ENCODE measurements around the gene SMAD6.

Gene SMAD6

DNA sequence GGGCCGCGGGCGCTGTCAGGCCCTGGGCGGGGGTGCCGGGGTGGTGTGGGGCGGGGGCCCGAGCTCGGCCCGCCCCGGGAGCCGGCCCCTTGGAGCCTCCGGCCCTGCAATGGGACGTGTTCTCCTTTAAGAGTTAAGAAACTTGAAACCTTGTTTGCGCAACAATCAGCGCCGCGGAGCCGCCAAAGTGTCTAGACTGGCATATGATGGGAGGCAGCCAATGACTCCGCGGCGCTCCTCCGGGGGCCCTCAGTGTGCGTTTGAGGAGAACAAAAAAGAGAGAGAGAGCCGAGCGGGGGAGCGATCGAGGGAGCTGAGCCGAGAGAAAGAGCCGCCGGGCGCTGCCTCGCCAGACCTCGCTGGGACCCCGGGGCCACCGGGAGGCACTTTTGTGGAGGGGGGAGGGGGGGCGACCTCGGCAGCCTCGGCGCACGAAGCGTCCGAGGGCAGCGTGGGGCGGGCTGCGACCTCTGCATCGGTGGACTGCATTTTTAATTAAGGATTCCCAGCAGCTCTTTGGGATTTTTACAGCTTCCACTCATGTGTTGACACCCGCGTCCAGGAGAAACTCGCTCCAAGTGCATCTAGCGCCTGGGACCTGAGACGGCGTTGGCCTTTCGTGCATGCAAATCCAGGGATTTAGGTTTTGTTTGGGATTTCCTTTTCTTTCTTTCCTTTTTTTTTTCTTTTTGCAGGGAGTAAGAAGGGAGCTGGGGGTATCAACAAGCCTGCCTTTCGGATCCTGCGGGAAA, at the start of gene SMAD6:
SMAD6 (plus strand) TSS at position 202 of the 752 bp plus-strand sequence. CDS start 1,023 bp downstream, outside the sequence.
- peak; percentile 87 for DNase-seq (ENCODE audit: low spot score)

GRCh38 chr15:66652806-66653205, 49.2 kb upstream of the SMAD6 start:
- no peak for DNase-seq (ENCODE audit: low spot score)

GRCh38 chr15:66653398-66653797, 48.6 kb upstream of the SMAD6 start:
- DNase-seq (ENCODE audit: low spot score), result no peak

- no peak for DNase-seq (ENCODE audit: low spot score)
Observed at GRCh38 chr15:66653852-66654251, 48.2 kb upstream of the SMAD6 start.

GRCh38 chr15:66654361-66654738, 47.7 kb upstream of the SMAD6 start:
- no peak for DNase-seq (ENCODE audit: low spot score)

DNA sequence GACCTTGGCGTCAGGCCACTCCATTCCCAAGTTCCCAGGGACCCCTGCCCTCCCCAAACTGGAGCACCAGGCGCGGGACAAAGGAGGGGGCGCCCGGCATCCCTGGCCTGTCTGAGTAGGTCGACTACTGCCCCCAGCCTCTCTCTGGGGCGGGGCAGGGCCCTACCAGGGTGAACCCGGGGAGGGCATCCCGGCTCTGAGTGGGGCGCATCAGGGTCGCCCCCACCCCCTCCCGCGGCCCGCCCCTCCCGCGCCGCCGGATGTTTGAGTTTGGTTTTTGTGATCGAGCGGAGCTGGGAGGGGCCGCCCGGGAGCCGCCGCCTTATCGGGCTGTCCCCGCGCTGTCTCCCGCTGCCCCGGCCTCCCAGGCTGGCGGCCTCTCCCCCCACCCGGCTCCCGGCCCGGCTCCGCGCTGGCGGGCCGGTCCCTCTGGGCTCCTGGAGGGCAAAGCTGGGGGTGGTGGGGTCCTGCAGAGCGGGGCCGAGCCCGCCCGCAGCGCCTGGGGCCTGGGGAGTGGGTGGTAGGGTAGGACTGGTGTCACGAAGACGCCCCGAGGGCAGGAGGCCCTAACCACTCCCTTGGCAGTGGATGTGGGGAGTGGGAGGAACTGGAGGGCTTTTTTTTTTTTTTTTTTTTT, 47.2 kb upstream of the SMAD6 start:
- peak; percentile 80 for DNase-seq (ENCODE audit: low spot score)

DNA sequence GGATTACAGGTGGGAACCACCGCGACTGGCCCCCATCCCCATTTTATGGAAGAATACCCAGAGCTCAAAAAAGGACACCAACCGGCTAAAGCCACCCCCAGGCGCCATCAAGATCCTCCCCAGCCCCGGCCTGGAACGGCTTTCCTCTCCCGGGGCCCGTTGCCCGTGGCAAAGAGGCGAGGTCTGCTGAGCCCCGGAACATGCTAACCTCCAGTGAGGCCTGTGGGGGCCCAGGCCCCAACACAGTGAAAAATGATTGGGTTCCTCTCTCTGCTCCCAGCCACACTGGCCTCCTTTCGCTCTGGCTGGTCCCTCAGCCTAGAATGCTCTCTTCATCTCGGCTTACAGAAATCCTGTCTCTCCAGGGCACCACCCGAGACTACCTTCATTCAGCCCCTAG, 46.5 kb upstream of the SMAD6 start:
- DNase-seq (ENCODE audit: low spot score), result no peak

DNA sequence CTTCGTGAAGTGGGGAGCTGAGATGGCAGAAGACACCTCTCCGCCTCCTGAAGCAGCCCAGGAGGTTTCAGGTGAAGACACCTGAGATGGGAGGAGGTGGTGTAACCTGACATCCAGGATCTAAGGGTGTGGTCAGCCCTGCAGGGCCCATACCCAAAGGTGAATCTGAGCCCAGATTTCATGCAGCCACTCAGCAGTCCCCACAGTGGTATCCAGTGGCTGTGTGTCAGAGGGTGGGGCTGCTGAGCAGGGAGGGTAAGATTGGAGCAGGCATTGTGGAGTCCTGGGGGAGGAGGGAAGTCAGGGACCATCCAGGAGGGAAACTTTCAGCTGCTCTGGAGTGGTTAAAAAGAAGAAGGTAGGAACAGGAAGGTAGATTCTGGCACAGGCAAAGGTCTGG, 46.0 kb upstream of the SMAD6 start:
- DNase-seq (ENCODE audit: low spot score), result peak; percentile 50

GRCh38 chr15:66657185-66658020, 44.6 kb upstream of the SMAD6 start:
- DNase-seq (ENCODE audit: low spot score), result no peak

DNA sequence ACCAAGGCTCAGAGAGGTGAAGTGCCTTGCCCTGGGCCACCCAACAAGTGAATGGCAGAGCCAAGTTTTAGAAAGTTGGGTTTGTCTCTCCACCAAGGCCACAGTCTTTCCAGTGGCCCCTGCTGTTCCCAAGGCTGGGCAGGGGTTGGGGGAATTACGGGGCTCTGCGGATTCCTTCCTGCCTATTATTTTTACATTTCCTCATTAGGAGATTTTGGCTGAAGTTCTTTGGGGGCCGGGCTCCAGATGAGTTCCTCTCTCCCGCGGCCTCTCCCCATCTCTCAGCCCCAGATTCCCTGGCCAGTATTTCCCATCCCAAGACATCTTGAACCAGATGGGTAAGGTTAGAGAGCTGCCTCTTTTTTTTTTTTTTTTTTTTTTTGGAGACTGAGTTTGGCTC, 44.0 kb upstream of the SMAD6 start:
- no peak for DNase-seq (ENCODE audit: low spot score)

DNA sequence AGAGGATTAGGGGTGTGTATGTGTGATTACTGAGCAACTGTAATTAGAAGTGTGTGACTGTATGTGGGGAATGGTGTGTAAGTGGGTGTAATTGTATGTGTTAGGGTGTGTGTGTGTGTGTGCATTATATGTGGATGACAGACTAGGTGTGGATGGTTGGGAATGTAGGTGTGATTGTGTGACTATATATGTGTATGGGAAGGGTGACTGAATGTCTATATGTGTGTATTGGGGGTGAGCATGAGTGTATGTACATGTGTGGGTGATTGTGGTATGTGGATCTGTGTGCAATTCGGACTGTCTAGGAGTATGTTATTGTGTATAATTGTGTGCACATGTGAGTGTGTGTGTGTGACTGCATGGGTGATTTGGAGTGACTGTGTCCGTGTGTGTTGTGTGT, 43.2 kb upstream of the SMAD6 start:
- no peak for DNase-seq (ENCODE audit: low spot score)

DNA sequence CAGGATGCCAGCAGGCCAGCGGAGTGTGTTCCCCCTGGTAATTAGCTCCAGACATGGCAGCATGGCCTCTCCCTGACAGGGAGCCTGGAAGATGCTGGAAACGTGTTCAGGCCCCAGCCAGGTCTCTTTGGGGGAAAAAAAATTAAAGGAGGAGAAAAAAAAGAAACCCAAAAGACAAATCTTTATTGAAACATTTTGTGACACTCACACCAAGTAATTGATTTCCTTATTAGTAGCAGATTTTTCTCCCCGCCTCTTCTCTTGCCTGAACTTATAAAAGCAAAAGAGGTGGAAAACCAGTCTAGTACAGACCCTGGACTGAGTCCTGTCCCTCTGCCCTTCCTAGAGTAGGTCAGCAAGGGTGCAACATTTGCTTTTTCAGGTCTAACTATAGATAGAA, 42.7 kb upstream of the SMAD6 start:
- no peak for DNase-seq (ENCODE audit: low spot score)

- DNase-seq (ENCODE audit: low spot score), result no peak
Observed at GRCh38 chr15:66661432-66662096, 40.5 kb upstream of the SMAD6 start.

DNA sequence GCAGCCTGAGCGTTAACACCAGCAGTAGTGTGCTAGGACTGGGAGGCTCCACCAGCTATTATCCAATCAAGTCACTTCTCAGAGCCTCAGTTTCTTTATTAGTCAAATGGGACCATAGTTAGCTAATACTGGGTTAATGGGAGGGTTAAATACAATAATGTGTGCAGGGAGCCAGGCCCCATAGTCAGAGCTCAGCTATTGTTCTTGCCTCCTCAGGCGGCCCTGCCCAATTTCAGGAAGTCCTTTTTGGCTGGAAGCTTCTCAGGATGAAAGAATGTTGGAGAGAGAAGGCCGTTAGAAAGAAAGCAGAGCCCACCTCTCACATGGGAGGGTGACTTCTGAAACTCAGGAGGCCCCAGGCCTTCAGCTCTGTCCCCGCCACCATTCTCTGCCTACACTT, 39.5 kb upstream of the SMAD6 start:
- no peak for DNase-seq (ENCODE audit: low spot score)

DNA sequence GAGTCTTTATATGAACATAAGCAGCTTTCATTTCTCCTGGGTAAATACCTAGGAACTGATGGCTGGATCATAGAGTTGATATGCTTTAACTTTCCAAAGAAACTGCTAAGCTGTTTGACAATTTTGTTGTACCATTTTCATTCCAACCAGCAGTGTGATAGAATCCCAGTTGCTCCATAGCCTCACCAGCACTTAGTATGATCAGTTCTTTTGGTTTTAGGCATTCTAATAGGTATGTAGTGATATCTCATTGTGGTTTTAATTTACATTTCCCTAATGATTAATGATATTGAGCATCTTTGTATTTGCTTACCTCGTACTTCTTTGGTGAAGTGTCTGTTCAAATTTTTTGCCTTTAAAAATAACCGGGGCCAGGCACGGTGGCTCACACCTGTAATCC, 38.4 kb upstream of the SMAD6 start:
- no peak for DNase-seq (ENCODE audit: low spot score)

- DNase-seq (ENCODE audit: low spot score), result no peak
Observed at GRCh38 chr15:66670175-66670574, 31.9 kb upstream of the SMAD6 start.

- no peak for DNase-seq (ENCODE audit: low spot score)
Observed at GRCh38 chr15:66670762-66671580, 31.1 kb upstream of the SMAD6 start.

DNA sequence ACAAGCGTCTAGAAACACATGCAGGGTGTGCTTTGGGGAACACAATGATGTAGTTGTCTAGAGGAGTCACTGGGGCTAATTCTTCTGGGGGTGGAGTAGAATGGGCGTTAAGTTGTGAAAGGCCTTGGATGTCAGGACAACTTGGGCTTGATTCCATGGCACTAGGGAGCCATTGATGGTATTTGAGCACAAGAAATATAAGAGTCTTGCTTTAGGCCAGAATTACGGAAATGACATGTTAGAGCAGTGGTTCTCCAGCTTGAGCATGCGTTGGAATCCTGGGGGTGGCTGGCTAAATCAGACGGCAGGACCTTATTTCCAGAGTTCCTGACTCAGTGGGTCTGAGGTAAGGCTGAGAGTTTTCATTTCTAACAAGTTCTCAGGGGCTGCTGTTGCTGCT, 29.2 kb upstream of the SMAD6 start:
- DNase-seq (ENCODE audit: low spot score), result no peak

DNA sequence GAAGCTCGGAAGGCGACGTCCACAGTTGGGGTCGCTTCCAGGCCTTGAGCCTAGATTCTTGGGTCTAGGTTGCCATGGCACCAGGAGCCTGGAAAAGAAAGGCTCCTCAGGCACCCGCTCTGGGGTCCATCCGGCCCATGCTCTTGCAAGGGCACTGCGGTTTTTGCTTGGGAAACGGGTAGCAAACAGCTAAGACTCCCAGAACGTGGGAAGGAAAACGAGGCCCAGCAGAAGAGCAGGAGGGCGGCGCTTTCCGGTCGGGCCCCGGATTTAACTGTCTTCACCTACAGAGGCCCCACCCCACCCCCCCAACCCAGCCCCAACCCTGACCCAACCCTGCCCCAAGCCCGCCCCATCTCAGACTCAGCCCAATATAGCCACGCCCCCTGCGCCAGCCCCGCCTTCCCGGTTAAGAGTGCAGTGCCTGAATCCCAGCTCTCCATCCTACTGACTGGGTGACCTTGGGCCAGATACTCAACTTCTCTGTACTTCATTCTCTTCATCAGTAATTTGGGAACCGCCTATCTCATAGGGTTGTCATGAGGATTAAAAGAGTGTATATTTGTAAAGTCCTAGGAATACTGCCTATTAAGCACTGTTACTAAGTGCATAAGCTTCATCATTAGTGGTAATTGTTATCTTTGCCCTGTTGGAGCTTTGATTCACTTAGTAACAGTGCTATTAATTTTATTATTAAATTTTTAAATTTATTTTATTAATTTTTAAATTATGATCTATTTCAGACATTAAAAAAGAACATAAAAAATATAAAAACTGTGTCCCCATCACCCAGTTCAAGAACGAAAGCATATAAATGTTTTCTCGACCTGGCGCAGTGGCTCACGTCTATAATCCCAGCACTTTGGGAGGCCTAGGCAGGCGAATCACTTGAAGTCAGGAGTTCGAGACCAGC, 28.4 kb upstream of the SMAD6 start:
- peak; percentile 57 for DNase-seq (ENCODE audit: low spot score)

GRCh38 chr15:66674756-66675155, 27.3 kb upstream of the SMAD6 start:
- DNase-seq (ENCODE audit: low spot score), result no peak

Measured in AG20443 (cell line).